Skeletal muscle tissue (tissue), 4 donors: ENCODE measurements around the gene RABGEF1. TPM values are rescaled to one million over a fixed set of nuclear protein-coding genes. Genes with fewer than 3 reads are reported as not detected.
"Not testable (repeated sequence)": the region's sequence is repeated elsewhere in the genome, so short reads cannot be mapped to it uniquely, and the experiment has no call there.

Source experiments
- H3K27ac ChIP-seq: one replicate; pipeline ENCODE4 v1.7.0; 2013; ENCODE audit warnings: mild to moderate bottlenecking, low read depth, low read length, inconsistent platforms
- H3K27me3 ChIP-seq, 3 donors: one replicate each; pipeline ENCODE4 v1.7.0; 2013; ENCODE audit warnings: low read length in 3 of 3; ENCODE audit not compliant: control insufficient read depth in 3 of 3, insufficient read depth in 3 of 3
- H3K36me3 ChIP-seq, 3 donors: one replicate each; pipeline ENCODE4 v1.7.0; 2013; ENCODE audit warnings: low read length in 3 of 3; ENCODE audit not compliant: control insufficient read depth in 3 of 3, insufficient read depth in 3 of 3
- H3K4me1 ChIP-seq, 3 donors: one replicate each; pipeline ENCODE4 v1.7.0; 2013; ENCODE audit warnings: low read length in 3 of 3, mild to moderate bottlenecking in 3 of 3; ENCODE audit not compliant: control insufficient read depth in 3 of 3, insufficient read depth in 3 of 3
- H3K4me3 ChIP-seq, 3 donors: one replicate each; pipeline ENCODE4 v1.7.0; 2013; ENCODE audit warnings: low read length in 3 of 3
- H3K9ac ChIP-seq, 3 donors: one replicate each; pipeline ENCODE4 v1.7.0; 2013; ENCODE audit warnings: low read length in 3 of 3, mild to moderate bottlenecking in 3 of 3, moderate library complexity in 2 of 3, low read depth in 1 of 3
- H3K9me3 ChIP-seq, 3 donors: one replicate each; pipeline ENCODE4 v1.7.0; 2013; ENCODE audit warnings: low read length in 3 of 3; ENCODE audit not compliant: control insufficient read depth in 3 of 3
- total RNA-seq: library from RNA; depleted of rRNA; stranded (reverse); fragments of >200 nt; gene quantifications from one replicate; pipeline ENCODE4 v1.2.3, GENCODE V29; 2014
- donor health status: Osteomylitis.

RABGEF1 gene
- total RNA-seq, 1 donor from 2014 or later = 30.8 TPM

GRCh38 chr7:66756889-66757288 lies 16.4 kb downstream of the RABGEF1 start:
- H3K27ac ChIP-seq = no peak overlapping the region
- peaks cover 7 to 12% (median 12%) of the 10 kb centered on the region in 3 donors for H3K4me1 ChIP-seq
- no peaks in the 10 kb centered on the region for H3K27me3 ChIP-seq

GRCh38 chr7:66757939-66758338 lies 17.4 kb downstream of the RABGEF1 start:
- H3K9ac ChIP-seq = no peak overlapping the region
- H3K36me3 ChIP-seq = no peaks in the 10 kb centered on the region
- H3K27ac ChIP-seq = no peak overlapping the region
- H3K27me3 ChIP-seq = no peaks in the 10 kb centered on the region
- H3K4me3 ChIP-seq = no peak overlapping the region
- no peaks in the 10 kb centered on the region for H3K9me3 ChIP-seq
- peaks cover 7 to 12% (median 12%) of the 10 kb centered on the region in 3 donors for H3K4me1 ChIP-seq

More at GRCh38 chr7:66756889-66757288, 16.4 kb downstream of the RABGEF1 start:
- no peak overlapping the region for H3K4me3 ChIP-seq
- no peaks in the 10 kb centered on the region for H3K36me3 ChIP-seq
- no peak overlapping the region for H3K9ac ChIP-seq
- no peaks in the 10 kb centered on the region for H3K9me3 ChIP-seq

GRCh38 chr7:66758950-66759628 lies 18.6 kb downstream of the RABGEF1 start:
- H3K4me1 ChIP-seq = peaks cover 7 to 12% (median 12%) of the 10 kb centered on the region in 3 donors

GRCh38 chr7:66763183-66763582 lies 22.6 kb downstream of the RABGEF1 start:
- H3K27ac ChIP-seq, H3K27me3 ChIP-seq, H3K36me3 ChIP-seq, H3K9ac ChIP-seq, H3K9me3 ChIP-seq, H3K4me3 ChIP-seq: not testable (repeated sequence)
- peaks cover 7 to 12% (median 10%) of the 10 kb centered on the region in 3 donors for H3K4me1 ChIP-seq

More at GRCh38 chr7:66758950-66759628, 18.6 kb downstream of the RABGEF1 start:
- Histone ChIP-seq H3K36me3 (no peaks in the 10 kb centered on the region), H3K27ac (no peak overlapping the region), H3K9ac (no peak overlapping the region), H3K4me3 (no peak overlapping the region), H3K27me3 (no peaks in the 10 kb centered on the region), H3K9me3 (no peaks in the 10 kb centered on the region)

DNA sequence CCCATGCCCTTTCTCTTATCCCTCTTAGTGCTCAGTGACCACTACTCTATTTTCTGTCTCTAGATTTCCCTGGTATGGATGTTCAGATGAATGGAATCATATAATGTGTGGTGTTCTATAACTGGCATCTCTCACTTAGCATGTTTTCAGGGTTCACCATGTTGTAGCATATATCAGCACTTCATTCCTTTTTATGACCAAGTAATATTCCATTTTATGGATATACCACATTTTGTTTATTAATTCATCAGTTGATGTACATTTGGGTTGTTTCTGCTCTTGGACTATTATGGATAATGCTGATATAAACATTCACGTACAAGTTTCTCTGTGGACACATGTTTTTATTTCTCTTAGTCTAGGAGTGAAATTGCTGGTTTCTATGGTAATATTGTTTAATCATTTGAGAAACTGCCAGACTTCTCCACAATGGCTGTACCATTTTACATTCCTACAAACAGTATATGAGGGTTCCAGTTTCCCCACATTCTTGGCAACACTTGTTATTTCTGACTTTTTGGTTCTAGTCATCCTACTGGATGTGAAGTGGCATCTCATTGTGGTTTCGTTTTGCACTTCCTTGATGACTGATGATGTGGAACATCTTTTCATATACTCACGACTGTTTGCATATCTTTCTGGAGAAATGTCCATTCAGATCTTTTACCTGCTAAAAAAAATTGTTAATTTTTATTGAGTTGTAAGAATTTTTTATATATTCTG lies 23.3 kb downstream of the RABGEF1 start:
- not testable (repeated sequence) for H3K27me3 ChIP-seq, H3K4me3 ChIP-seq, H3K9me3 ChIP-seq, H3K36me3 ChIP-seq, H3K27ac ChIP-seq, H3K9ac ChIP-seq
- peaks cover 4 to 11% (median 7%) of the 10 kb centered on the region in 3 donors for H3K4me1 ChIP-seq

GRCh38 chr7:66764905-66765304 lies 24.4 kb downstream of the RABGEF1 start:
- not testable (repeated sequence) for H3K27me3 ChIP-seq, H3K4me3 ChIP-seq, H3K9me3 ChIP-seq, H3K4me1 ChIP-seq, H3K27ac ChIP-seq, H3K9ac ChIP-seq, H3K36me3 ChIP-seq

DNA sequence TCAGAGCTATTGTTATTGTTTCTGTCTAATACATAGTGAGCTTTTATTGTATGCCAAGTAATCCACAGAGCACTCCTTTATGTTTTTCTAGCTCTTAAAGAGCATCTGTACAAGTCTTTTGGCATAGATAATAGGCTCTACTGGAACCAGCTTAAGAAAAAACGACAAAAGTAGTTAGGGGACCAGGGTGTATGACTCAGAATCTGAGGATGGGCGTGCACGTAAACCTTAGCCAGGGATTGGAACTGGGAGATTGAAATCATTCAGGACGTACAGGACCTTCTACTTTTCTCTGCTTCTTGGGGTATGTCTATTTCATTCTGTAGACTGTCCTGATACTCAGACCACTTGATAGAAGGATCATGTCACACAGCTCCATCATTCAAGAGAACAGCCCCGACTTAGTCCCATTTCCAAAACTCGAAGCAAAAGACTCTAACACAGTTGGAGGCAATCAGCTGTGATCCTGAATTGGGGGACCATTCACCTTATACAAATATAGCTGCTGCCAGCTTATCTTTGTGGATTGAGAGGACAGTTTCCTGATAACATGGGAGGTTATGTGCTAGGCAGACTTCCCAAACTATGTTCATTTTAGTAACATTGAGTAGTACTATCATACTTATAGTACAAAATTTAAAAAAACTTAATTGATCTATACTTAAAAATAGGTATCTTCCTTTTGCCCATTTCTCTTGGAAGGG lies 24.9 kb downstream of the RABGEF1 start:
- not testable (repeated sequence) for H3K36me3 ChIP-seq, H3K9me3 ChIP-seq, H3K9ac ChIP-seq, H3K4me3 ChIP-seq, H3K27me3 ChIP-seq, H3K4me1 ChIP-seq, H3K27ac ChIP-seq

DNA sequence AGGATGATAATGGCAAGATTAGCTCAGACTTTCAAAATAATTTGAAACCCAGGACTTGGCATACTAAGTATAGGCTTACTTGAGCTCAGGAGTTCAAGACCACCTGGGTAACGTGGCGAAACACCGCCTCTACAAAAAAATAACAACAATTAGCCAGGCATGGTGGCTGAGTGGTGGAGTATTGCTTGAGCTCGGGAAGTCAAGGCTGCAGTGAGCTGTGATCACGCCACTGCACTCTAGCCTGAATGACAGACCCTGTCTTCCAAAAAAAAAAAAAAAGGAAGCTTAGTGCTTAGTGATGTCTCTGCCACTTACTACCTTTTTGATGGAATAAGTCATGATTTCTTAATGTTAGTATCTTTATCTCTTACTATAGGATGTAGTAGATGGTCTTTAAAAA lies 25.5 kb downstream of the RABGEF1 start:
- Histone ChIP-seq H3K36me3 (no peaks in the 10 kb centered on the region), H3K9ac (no peak overlapping the region), H3K9me3 (no peaks in the 10 kb centered on the region), H3K4me3 (no peak overlapping the region), H3K27ac (no peak overlapping the region), H3K4me1 (peaks cover 0 to 5% (median 2%) of the 10 kb centered on the region in 3 donors), H3K27me3 (no peaks in the 10 kb centered on the region)

DNA sequence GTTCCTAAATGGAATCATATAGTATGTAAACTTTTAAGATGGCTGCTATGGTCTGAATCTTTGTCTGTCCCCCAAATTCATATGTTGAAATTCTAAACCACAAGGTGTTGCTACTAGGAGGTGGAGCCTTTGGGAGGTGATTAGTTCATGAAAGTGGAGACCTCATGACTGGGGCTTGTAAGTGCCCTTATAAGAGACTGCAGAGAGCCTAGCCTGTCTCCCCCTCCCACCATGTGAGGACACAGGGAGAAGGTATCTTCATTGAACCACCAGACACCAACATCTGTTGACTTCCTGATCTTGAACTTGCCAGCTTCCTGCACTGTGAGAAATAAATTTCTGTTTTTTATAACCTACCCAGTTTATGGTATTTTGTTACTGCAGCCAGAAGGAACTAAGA lies 27.0 kb downstream of the RABGEF1 start:
- H3K4me3 ChIP-seq, H3K9me3 ChIP-seq, H3K4me1 ChIP-seq, H3K27ac ChIP-seq, H3K9ac ChIP-seq, H3K27me3 ChIP-seq, H3K36me3 ChIP-seq: not testable (repeated sequence)
